ENCODE data around the gene MRTFB. TPM values are rescaled to one million over a fixed set of nuclear protein-coding genes. Genes with fewer than 3 reads are reported as not detected.
A peak's percentile ranks its signal among the peaks of the same experiment; 100 is the strongest.

MRTFB gene
- total RNA-seq, 1 donor from 2014 or later: 31.4 TPM

- no peaks in the 10 kb centered on the region for H3K9me3 Mint-ChIP-seq (ENCODE audit: unreplicated experiment)
- H3K4me3 Mint-ChIP-seq (ENCODE audit: unreplicated experiment): peak overlapping the region; percentile 68
- peaks cover 36% of the 10 kb centered on the region for H3K4me1 Mint-ChIP-seq (ENCODE audit: unreplicated experiment)
- H3K27me3 Mint-ChIP-seq (ENCODE audit: unreplicated experiment): no peaks in the 10 kb centered on the region
- no peak for DNase-seq (ENCODE audit: extremely low spot score, unreplicated experiment)
- TF ChIP-seq CTCF (IDR thresholded peaks at IDR 0.05): peak; percentile 63
- peak overlapping the region; percentile 88 for H3K27ac Mint-ChIP-seq (ENCODE audit: unreplicated experiment)
- H3K36me3 Mint-ChIP-seq (ENCODE audit: unreplicated experiment): no peaks in the 10 kb centered on the region
These were observed 115.1 kb downstream of the MRTFB start for GRCh38 chr16:14186007-14186794.

- Mint-ChIP-seq H3K27ac (ENCODE audit: unreplicated experiment) (peak overlapping the region; percentile 88), H3K4me1 (ENCODE audit: unreplicated experiment) (peaks cover 30% of the 10 kb centered on the region), H3K27me3 (ENCODE audit: unreplicated experiment) (no peaks in the 10 kb centered on the region), H3K4me3 (ENCODE audit: unreplicated experiment) (peak overlapping the region; percentile 68), H3K9me3 (ENCODE audit: unreplicated experiment) (no peaks in the 10 kb centered on the region), H3K36me3 (ENCODE audit: unreplicated experiment) (no peaks in the 10 kb centered on the region)
- no peak for TF ChIP-seq CTCF (IDR thresholded peaks at IDR 0.05)
- no peak for DNase-seq (ENCODE audit: extremely low spot score, unreplicated experiment)
These were observed 115.7 kb downstream of the MRTFB start for GRCh38 chr16:14186795-14187221.

GRCh38 chr16:14187517-14188338, 116.6 kb downstream of the MRTFB start:
- H3K27ac Mint-ChIP-seq (ENCODE audit: unreplicated experiment): peak overlapping the region; percentile 88
- H3K4me3 Mint-ChIP-seq (ENCODE audit: unreplicated experiment): no peak overlapping the region

GRCh38 chr16:14193316-14193871, 122.3 kb downstream of the MRTFB start:
- H3K27ac Mint-ChIP-seq (ENCODE audit: unreplicated experiment): no peak overlapping the region

More at GRCh38 chr16:14187517-14188338, 116.6 kb downstream of the MRTFB start:
- H3K4me1 Mint-ChIP-seq (ENCODE audit: unreplicated experiment): peaks cover 27% of the 10 kb centered on the region
- no peaks in the 10 kb centered on the region for H3K27me3 Mint-ChIP-seq (ENCODE audit: unreplicated experiment)
- no peaks in the 10 kb centered on the region for H3K9me3 Mint-ChIP-seq (ENCODE audit: unreplicated experiment)
- DNase-seq (ENCODE audit: extremely low spot score, unreplicated experiment): no peak
- TF ChIP-seq CTCF (IDR thresholded peaks at IDR 0.05): no peak
- H3K36me3 Mint-ChIP-seq (ENCODE audit: unreplicated experiment): no peaks in the 10 kb centered on the region

More at GRCh38 chr16:14193316-14193871, 122.3 kb downstream of the MRTFB start:
- Mint-ChIP-seq H3K9me3 (ENCODE audit: unreplicated experiment) (no peaks in the 10 kb centered on the region), H3K36me3 (ENCODE audit: unreplicated experiment) (no peaks in the 10 kb centered on the region), H3K4me1 (ENCODE audit: unreplicated experiment) (peaks cover 10% of the 10 kb centered on the region), H3K4me3 (ENCODE audit: unreplicated experiment) (no peak overlapping the region), H3K27me3 (ENCODE audit: unreplicated experiment) (no peaks in the 10 kb centered on the region)
- DNase-seq (ENCODE audit: extremely low spot score, unreplicated experiment): no peak
- TF ChIP-seq CTCF (IDR thresholded peaks at IDR 0.05): no peak
